Measurements from ENCODE around the gene KCNK6. TPM values are rescaled to one million over a fixed set of nuclear protein-coding genes. Genes with fewer than 3 reads are reported as not detected.

KCNK6 gene
- total and polyA plus RNA-seq, 2 donors (not counting 3 experiments of a cell fraction or from before 2014, with no cell fraction given), result 7.4 to 11.3 TPM

DNA sequence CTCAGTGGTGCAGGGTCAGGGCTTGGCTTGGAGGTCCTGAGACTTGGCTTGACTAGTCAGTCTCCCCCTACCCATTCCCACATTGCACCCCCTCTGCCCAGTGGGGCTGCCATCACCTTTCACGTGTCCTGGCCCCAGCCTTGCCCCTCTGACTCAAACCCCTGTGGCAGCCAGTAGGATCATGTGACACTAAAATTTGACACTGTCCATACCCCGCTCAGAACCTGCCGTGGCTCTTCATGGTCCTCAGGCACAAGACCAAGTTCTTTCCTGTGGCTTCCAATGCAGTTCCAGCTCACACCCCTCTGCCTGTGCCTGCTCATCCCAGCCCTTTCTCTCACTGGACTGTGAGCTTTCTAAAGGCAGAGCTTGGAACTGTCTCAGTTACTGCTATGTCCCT is 56.9 kb downstream of the KCNK6 start:
- Histone ChIP-seq H3K27me3 (ENCODE audit: control insufficient read depth in 2 of 2, insufficient read depth in 2 of 2, low read length in 2 of 2) (peaks cover 0 to 2% of the 10 kb centered on the region in 2 experiments), H3K4me1 (ENCODE audit: control insufficient read depth, extremely low read depth, insufficient read depth, low read length) (peaks cover 14% of the 10 kb centered on the region), H3K79me2 (ENCODE audit: control insufficient read depth, insufficient read depth, low read length) (peaks cover 27% of the 10 kb centered on the region), H3K9me3 (replicated peaks; ENCODE audit: control insufficient read depth, insufficient read depth, low read length) (no peaks in the 10 kb centered on the region), H3K9ac (replicated peaks; ENCODE audit: extremely low read depth, insufficient read depth, low read length) (no peak overlapping the region), H3K27ac (ENCODE audit: insufficient read depth, low read depth, low read length) (no peak overlapping the region), H3K4me2 (ENCODE audit: insufficient read depth, low read length) (no peak overlapping the region), H3K36me3 (ENCODE audit: control insufficient read depth in 2 of 2, extremely low read depth in 1 of 2, insufficient read depth in 2 of 2, low read length in 2 of 2) (peaks cover 8 to 30% of the 10 kb centered on the region in 2 experiments), H4K20me1 (replicated peaks; ENCODE audit: control insufficient read depth, extremely low read depth, insufficient read depth, low read length) (no peaks in the 10 kb centered on the region), H2AFZ (ENCODE audit: low read depth, low read length) (no peak overlapping the region), H3K4me3 (replicated peaks in 1 of 3; ENCODE audit: insufficient read depth in 1 of 3, low read depth in 1 of 3, low read length in 3 of 3) (no peak overlapping the region), H3K9me1 (replicated peaks; ENCODE audit: control insufficient read depth, extremely low read depth, insufficient read depth, low read length) (no peaks in the 10 kb centered on the region)
- BruUV-seq (replicated peaks), result TSS peak; percentile 17
- DNase-seq (ENCODE audit: low read depth, low spot score) (no peak), FAIRE-seq (no peak)
- TF ChIP-seq EZH2 (IDR thresholded peaks at IDR 0.05; ENCODE audit: borderline replicate concordance, low read depth, low read length, severe bottlenecking) (no peak), GATA2 (IDR thresholded peaks at IDR 0.05; ENCODE audit: insufficient read depth, insufficient read length, low read depth, low read length) (no peak), POLR2AphosphoS5 (IDR thresholded peaks at IDR 0.05; ENCODE audit: insufficient read depth, low read depth, low read length) (no peak), POLR2A (IDR thresholded peaks at IDR 0.05; ENCODE audit: low read depth, low read length) (no peak), MYC (IDR thresholded peaks at IDR 0.05; ENCODE audit: low read depth, low read length) (no peak), FOS (IDR thresholded peaks at IDR 0.05; ENCODE audit: borderline replicate concordance, insufficient read depth, low read length) (no peak), JUN (IDR thresholded peaks at IDR 0.05; ENCODE audit: borderline replicate concordance, insufficient read depth, insufficient read length, low read depth) (no peak)
- TF ChIP-seq, protein P1, sequence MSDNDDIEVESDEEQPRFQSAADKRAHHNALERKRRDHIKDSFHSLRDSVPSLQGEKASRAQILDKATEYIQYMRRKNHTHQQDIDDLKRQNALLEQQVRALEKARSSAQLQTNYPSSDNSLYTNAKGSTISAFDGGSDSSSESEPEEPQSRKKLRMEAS (IDR thresholded peaks at IDR 0.05; ENCODE audit: insufficient read depth, insufficient read length), result no peak
- TF ChIP-seq, protein P2, sequence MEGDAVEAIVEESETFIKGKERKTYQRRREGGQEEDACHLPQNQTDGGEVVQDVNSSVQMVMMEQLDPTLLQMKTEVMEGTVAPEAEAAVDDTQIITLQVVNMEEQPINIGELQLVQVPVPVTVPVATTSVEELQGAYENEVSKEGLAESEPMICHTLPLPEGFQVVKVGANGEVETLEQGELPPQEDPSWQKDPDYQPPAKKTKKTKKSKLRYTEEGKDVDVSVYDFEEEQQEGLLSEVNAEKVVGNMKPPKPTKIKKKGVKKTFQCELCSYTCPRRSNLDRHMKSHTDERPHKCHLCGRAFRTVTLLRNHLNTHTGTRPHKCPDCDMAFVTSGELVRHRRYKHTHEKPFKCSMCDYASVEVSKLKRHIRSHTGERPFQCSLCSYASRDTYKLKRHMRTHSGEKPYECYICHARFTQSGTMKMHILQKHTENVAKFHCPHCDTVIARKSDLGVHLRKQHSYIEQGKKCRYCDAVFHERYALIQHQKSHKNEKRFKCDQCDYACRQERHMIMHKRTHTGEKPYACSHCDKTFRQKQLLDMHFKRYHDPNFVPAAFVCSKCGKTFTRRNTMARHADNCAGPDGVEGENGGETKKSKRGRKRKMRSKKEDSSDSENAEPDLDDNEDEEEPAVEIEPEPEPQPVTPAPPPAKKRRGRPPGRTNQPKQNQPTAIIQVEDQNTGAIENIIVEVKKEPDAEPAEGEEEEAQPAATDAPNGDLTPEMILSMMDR (IDR thresholded peaks at IDR 0.05; ENCODE audit: extremely low read depth in 1 of 2, insufficient read depth in 1 of 2, low read depth in 1 of 2, low read length in 2 of 2), result no peak
- POLR2A ChIA-PET, result interaction anchor here (0.6 to 1.1 kb wide), 2 partner anchors 12 to 72 kb away, joined by 7 to 8 read pairs; partner anchors contain the start of genes GGN and SPRED3
- CTCF ChIA-PET, result interaction anchor here (1.1 kb wide), 2 partner anchors 8 to 41 kb away, joined by 4 to 6 read pairs; partner anchors contain the start of gene CATSPERG
- dilution Hi-C loops (cut with MboI; ENCODE audit: extremely low pct_ligation_motif_present, low sequenced_read_pairs), result no loop called here
- intact Hi-C loops (cut with micrococcal nuclease), result no loop called here
